Keratinocyte (primary cell): ENCODE data around the gene CCDC85B.

ENCODE experiments used
- CTCF ChIP-seq, 3 experiments: IDR thresholded peaks in 1 of 3; conservative IDR thresholded peaks in 1 of 3; optimal IDR thresholded peaks in 1 of 3; 2 replicates in 2 of 3; 3 replicates in 1 of 3; pipeline versions ENCODE3 to v1.5.1; 2011; ENCODE audit warnings: low read length in 3 of 3, mild to moderate bottlenecking in 3 of 3, moderate library complexity in 2 of 3, control low read depth in 1 of 3, inconsistent platforms in 1 of 3; ENCODE audit not compliant: insufficient read depth in 2 of 3; ENCODE audit errors: extremely low read depth in 1 of 3
- EZH2 ChIP-seq: IDR thresholded peaks from one replicate; pipeline ENCODE4 v1.6.1; 2012; ENCODE audit warnings: inconsistent platforms, mild to moderate bottlenecking, low read length, moderate library complexity

DNA sequence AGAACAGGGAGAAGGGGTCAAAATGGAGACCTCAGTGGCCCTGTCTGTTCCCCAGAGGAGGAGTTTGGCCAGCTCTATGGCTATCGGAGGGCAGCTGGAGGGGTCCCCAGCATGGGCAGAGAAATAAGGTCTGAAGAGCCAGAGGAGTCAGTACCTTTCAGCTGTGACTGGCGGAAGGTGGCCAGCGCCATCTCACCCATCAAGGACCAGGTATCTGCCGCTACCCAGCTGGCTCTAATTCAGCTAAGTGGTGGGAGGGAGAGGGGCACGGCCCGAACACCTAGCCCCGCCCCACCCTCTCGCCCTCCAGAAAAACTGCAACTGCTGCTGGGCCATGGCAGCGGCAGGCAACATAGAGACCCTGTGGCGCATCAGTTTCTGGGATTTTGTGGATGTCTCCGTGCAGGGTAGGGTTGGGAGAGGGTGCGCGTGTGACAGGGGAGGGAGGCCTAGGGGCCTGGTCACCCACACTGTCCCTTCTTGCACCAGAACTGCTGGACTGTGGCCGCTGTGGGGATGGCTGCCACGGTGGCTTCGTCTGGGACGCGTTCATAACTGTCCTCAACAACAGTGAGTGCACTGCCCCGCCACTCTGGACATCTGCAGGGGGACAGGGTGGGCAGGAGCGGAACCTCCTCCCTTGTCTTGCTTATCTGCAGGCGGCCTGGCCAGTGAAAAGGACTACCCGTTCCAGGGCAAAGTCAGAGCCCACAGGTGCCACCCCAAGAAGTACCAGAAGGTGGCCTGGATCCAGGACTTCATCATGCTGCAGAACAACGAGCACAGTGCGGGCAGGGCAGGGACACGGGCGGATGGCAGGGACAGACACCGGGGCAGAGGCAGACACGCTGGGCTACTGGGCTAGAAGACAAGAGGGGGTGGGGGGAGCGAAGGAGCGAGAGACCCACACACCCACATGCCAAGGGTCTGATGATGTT lies 8.1 kb upstream of the CCDC85B start:
- TF ChIP-seq CTCF (optimal IDR thresholded peaks at IDR 0.05 in 1 of 3, IDR thresholded peaks at IDR 0.05 in 1 of 3, conservative IDR thresholded peaks at IDR 0.05 in 1 of 3; ENCODE audit: extremely low read depth in 1 of 3, insufficient read depth in 2 of 3, low read length in 3 of 3) (no peak), EZH2 (no peak)
